Urinary bladder (tissue), 4 donors: ENCODE results near the gene MAMDC2. TPM values are rescaled to one million over a fixed set of nuclear protein-coding genes. Genes with fewer than 3 reads are reported as not detected.

ENCODE experiments used
- DNase-seq: peaks from one replicate; pipeline ENCODE4 v3.0.0-alpha.2; 2015; ENCODE audit errors: extremely low spot score
- H3K27ac ChIP-seq: one replicate; pipeline ENCODE4 v1.5.1; 2013; ENCODE audit warnings: low read depth, mild to moderate bottlenecking, moderate library complexity
- H3K36me3 ChIP-seq: one replicate; pipeline ENCODE4 v1.6.1; 2013; ENCODE audit warnings: mild to moderate bottlenecking, moderate library complexity; ENCODE audit not compliant: insufficient read depth
- H3K4me1 ChIP-seq: one replicate; pipeline ENCODE4 v1.6.1; 2013; ENCODE audit warnings: mild to moderate bottlenecking, moderate library complexity; ENCODE audit not compliant: insufficient read depth
- H3K4me3 ChIP-seq: one replicate; pipeline ENCODE4 v1.5.1; 2013; ENCODE audit warnings: low read depth, low read length
- WGBS: extraction: QIAGEN DNeasy Blood & Tissue Kit; methylation state at CpG from one replicate; pipeline ENCODE4 v1.1.7; 2013; 5-methylcytosine and 5-hydroxymethylcytosine counted together
- polyA plus RNA-seq: library from polyadenylated mRNA; stranded (reverse); fragments of 200-250 nt; gene quantifications from one replicate; pipeline ENCODE4 v1.2.3, GENCODE V29; 2013
- total RNA-seq: library from RNA; depleted of rRNA; stranded (reverse); fragments of >200 nt; gene quantifications from one replicate; pipeline ENCODE4 v1.2.3, GENCODE V29; 2014
- donor health status: healthy with polysubstance abuse.
- donor health status: healthy.

The MAMDC2 gene
- total and polyA plus RNA-seq, 2 donors: 52.0 to 76.4 TPM

- WGBS: 81% methylated on average over 1 of the region's 1 CpG
- Histone ChIP-seq H3K36me3 (no peaks in the 10 kb centered on the region), H3K27ac (no peak overlapping the region)
Observed at GRCh38 chr9:70147196-70147595, 103.5 kb downstream of the MAMDC2 start.

GRCh38 chr9:70147651-70148050 is 104.0 kb downstream of the MAMDC2 start:
- WGBS: 89% methylated on average over 3 of the region's 3 CpGs
- Histone ChIP-seq H3K4me3 (no peak overlapping the region), H3K27ac (no peak overlapping the region), H3K36me3 (no peaks in the 10 kb centered on the region), H3K4me1 (no peaks in the 10 kb centered on the region)
- no peak for DNase-seq

More at GRCh38 chr9:70147196-70147595, 103.5 kb downstream of the MAMDC2 start:
- DNase-seq: no peak
- Histone ChIP-seq H3K4me3 (no peak overlapping the region), H3K4me1 (no peaks in the 10 kb centered on the region)

GRCh38 chr9:70152350-70152749 is 108.7 kb downstream of the MAMDC2 start:
- Histone ChIP-seq H3K36me3 (no peaks in the 10 kb centered on the region), H3K4me3 (no peak overlapping the region), H3K4me1 (no peaks in the 10 kb centered on the region), H3K27ac (no peak overlapping the region)
- 56% methylated on average over 3 of the region's 3 CpGs for WGBS
- DNase-seq: no peak

GRCh38 chr9:70156729-70157128 is 113.1 kb downstream of the MAMDC2 start:
- no peaks in the 10 kb centered on the region for H3K36me3 ChIP-seq
- no peak for DNase-seq
- whole genome bisulfite sequencing: 78% methylated on average over 3 of the region's 3 CpGs
- no peak overlapping the region for H3K4me3 ChIP-seq
- no peaks in the 10 kb centered on the region for H3K4me1 ChIP-seq
- no peak overlapping the region for H3K27ac ChIP-seq

- Histone ChIP-seq H3K36me3 (no peaks in the 10 kb centered on the region), H3K4me1 (no peaks in the 10 kb centered on the region), H3K4me3 (no peak overlapping the region), H3K27ac (no peak overlapping the region)
- WGBS: 54% methylated on average over 3 of the region's 3 CpGs
- DNase-seq: no peak
Observed at GRCh38 chr9:70159630-70160029, 116.0 kb downstream of the MAMDC2 start.

GRCh38 chr9:70160686-70161600 is 117.3 kb downstream of the MAMDC2 start:
- 29% methylated on average over 6 of the region's 6 CpGs for WGBS
- no peak overlapping the region for H3K4me3 ChIP-seq
- H3K27ac ChIP-seq: no peak overlapping the region
- DNase-seq: peak; percentile 11
- H3K36me3 ChIP-seq: no peaks in the 10 kb centered on the region
- H3K4me1 ChIP-seq: no peaks in the 10 kb centered on the region

GRCh38 chr9:70165006-70165602 is 121.5 kb downstream of the MAMDC2 start:
- DNase-seq: no peak
- WGBS: 69% methylated on average over 6 of the region's 6 CpGs
- no peak overlapping the region for H3K4me3 ChIP-seq
- H3K36me3 ChIP-seq: no peaks in the 10 kb centered on the region
- H3K27ac ChIP-seq: no peak overlapping the region
- H3K4me1 ChIP-seq: no peaks in the 10 kb centered on the region

GRCh38 chr9:70168521-70168920 is 124.9 kb downstream of the MAMDC2 start:
- DNase-seq: no peak
- H3K27ac ChIP-seq: no peak overlapping the region
- H3K4me1 ChIP-seq: no peaks in the 10 kb centered on the region
- WGBS: 92% methylated on average over 5 of the region's 5 CpGs
- H3K36me3 ChIP-seq: peaks cover 2% of the 10 kb centered on the region
- no peak overlapping the region for H3K4me3 ChIP-seq

- no peak for DNase-seq
- 74% methylated on average over 3 of the region's 3 CpGs for WGBS
- H3K4me3 ChIP-seq: no peak overlapping the region
- peaks cover 2% of the 10 kb centered on the region for H3K36me3 ChIP-seq
- H3K27ac ChIP-seq: no peak overlapping the region
- no peaks in the 10 kb centered on the region for H3K4me1 ChIP-seq
Observed at GRCh38 chr9:70169222-70169621, 125.6 kb downstream of the MAMDC2 start.

- Histone ChIP-seq H3K36me3 (peaks cover 2% of the 10 kb centered on the region), H3K27ac (no peak overlapping the region)
Observed at GRCh38 chr9:70170151-70170790, 126.6 kb downstream of the MAMDC2 start.

GRCh38 chr9:70172532-70172931 is 128.9 kb downstream of the MAMDC2 start:
- WGBS: 89% methylated on average over 1 of the region's 1 CpG
- H3K27ac ChIP-seq: no peak overlapping the region
- H3K36me3 ChIP-seq: peaks cover 2% of the 10 kb centered on the region
- H3K4me3 ChIP-seq: no peak overlapping the region
- no peak for DNase-seq
- no peaks in the 10 kb centered on the region for H3K4me1 ChIP-seq

More at GRCh38 chr9:70170151-70170790, 126.6 kb downstream of the MAMDC2 start:
- 70% methylated on average over 7 of the region's 7 CpGs for WGBS
- no peaks in the 10 kb centered on the region for H3K4me1 ChIP-seq
- H3K4me3 ChIP-seq: no peak overlapping the region
- no peak for DNase-seq

GRCh38 chr9:70177121-70177520 is 133.5 kb downstream of the MAMDC2 start:
- WGBS: 95% methylated on average over 1 of the region's 1 CpG
- DNase-seq: no peak
- Histone ChIP-seq H3K4me3 (no peak overlapping the region), H3K4me1 (no peaks in the 10 kb centered on the region), H3K36me3 (no peaks in the 10 kb centered on the region), H3K27ac (no peak overlapping the region)

- Histone ChIP-seq H3K27ac (no peak overlapping the region), H3K4me3 (no peak overlapping the region), H3K4me1 (no peaks in the 10 kb centered on the region), H3K36me3 (no peaks in the 10 kb centered on the region)
- WGBS: 80% methylated on average over 2 of the region's 2 CpGs
- no peak for DNase-seq
Observed at GRCh38 chr9:70192707-70193106, 149.1 kb downstream of the MAMDC2 start.

- Histone ChIP-seq H3K4me3 (no peak overlapping the region), H3K27ac (no peak overlapping the region), H3K36me3 (no peaks in the 10 kb centered on the region), H3K4me1 (no peaks in the 10 kb centered on the region)
- no peak for DNase-seq
- WGBS: 90% methylated on average over 3 of the region's 3 CpGs
Observed at GRCh38 chr9:70195456-70195855, 151.8 kb downstream of the MAMDC2 start.
